WTC11 (cell line): ENCODE data around the gene CLSTN2. TPM values are rescaled to one million over a fixed set of nuclear protein-coding genes. Genes with fewer than 3 reads are reported as not detected.

Source experiments
- ATAC-seq: fragments of 200-7000 bp; cut with Tn5 transposase; 2 replicates; pipeline ENCODE4 v1.10.0; 2021; ENCODE audit warnings: mild to moderate bottlenecking, moderate library complexity
- CTCF ChIA-PET: fragments of 300-600 bp; sonication (Branson Sonifier 250); formaldehyde crosslinking; loops from one replicate; lab custom pipeline; 2021; ENCODE audit warnings: antibody characterized with exemption; lab: Charles Lee
- POLR2A ChIA-PET: fragments of 350-600 bp; sonication (Branson Sonifier 250); formaldehyde crosslinking; loops from one replicate; lab custom pipeline; 2021; ENCODE audit warnings: antibody characterized with exemption; lab: Charles Lee
- DNase-seq: peaks from one replicate; pipeline ENCODE4 v3.0.0; 2021; ENCODE audit warnings: low spot score
- H3K27ac Mint-ChIP-seq: 2 replicates; pipeline ENCODE4 v1.8.0; 2021; ENCODE audit warnings: mixed read lengths
- H3K27me3 Mint-ChIP-seq: 2 replicates; pipeline ENCODE4 v1.8.0; 2021; ENCODE audit warnings: low read depth, mild to moderate bottlenecking, moderate library complexity, mixed read lengths
- H3K36me3 Mint-ChIP-seq: 2 replicates; pipeline ENCODE4 v1.8.0; 2021; ENCODE audit warnings: mixed read lengths
- H3K4me1 Mint-ChIP-seq: 2 replicates; pipeline ENCODE4 v1.8.0; 2022; ENCODE audit warnings: mixed read lengths
- H3K4me3 Mint-ChIP-seq: 2 replicates; pipeline ENCODE4 v1.8.0; 2021; ENCODE audit warnings: mild to moderate bottlenecking, moderate library complexity, mixed read lengths
- H3K9me3 Mint-ChIP-seq: 2 replicates; pipeline ENCODE4 v1.8.0; 2021; ENCODE audit warnings: mixed read lengths
- CBFB ChIP-seq: sonication (generic); formaldehyde crosslinking; IDR thresholded peaks from 2 replicates; pipeline ENCODE4 v1.8.1; 2022; ENCODE audit warnings: mild to moderate bottlenecking, low read depth, missing genetic modification reagents
- ESRRA ChIP-seq: sonication (generic); formaldehyde crosslinking; IDR thresholded peaks from 2 replicates; pipeline ENCODE4 v1.8.1; 2022; ENCODE audit warnings: mild to moderate bottlenecking, missing genetic modification reagents, borderline replicate concordance
- FOXK1 ChIP-seq: sonication (generic); formaldehyde crosslinking; IDR thresholded peaks from 2 replicates; pipeline ENCODE4 v1.8.0; 2022; ENCODE audit warnings: mild to moderate bottlenecking, moderate library complexity, missing genetic modification reagents
- GABPB1 ChIP-seq: sonication (generic); formaldehyde crosslinking; IDR thresholded peaks from 2 replicates; pipeline ENCODE4 v1.8.1; 2023; ENCODE audit warnings: mild to moderate bottlenecking, missing genetic modification reagents
- KAT7 ChIP-seq: sonication (generic); formaldehyde crosslinking; IDR thresholded peaks from 2 replicates; pipeline ENCODE4 v1.8.1; 2023; ENCODE audit warnings: missing genetic modification reagents, mild to moderate bottlenecking, borderline replicate concordance
- NFYB ChIP-seq: sonication (generic); formaldehyde crosslinking; conservative IDR thresholded peaks from 2 replicates; pipeline ENCODE4 v1.8.0; 2022; ENCODE audit warnings: low read depth, missing genetic modification reagents
- NR3C1 ChIP-seq: sonication (generic); formaldehyde crosslinking; conservative IDR thresholded peaks from 2 replicates; pipeline ENCODE4 v1.8.1; 2023; ENCODE audit warnings: low read depth, mild to moderate bottlenecking, missing genetic modification reagents
- SMAD3 ChIP-seq: sonication (generic); formaldehyde crosslinking; IDR thresholded peaks from 2 replicates; pipeline ENCODE4 v1.8.0; 2022; ENCODE audit warnings: missing genetic modification reagents, mild to moderate bottlenecking, borderline replicate concordance
- SMAD4 ChIP-seq: sonication (generic); formaldehyde crosslinking; IDR thresholded peaks from 2 replicates; pipeline ENCODE4 v1.8.0; 2022; ENCODE audit warnings: mild to moderate bottlenecking, missing genetic modification reagents
- TEAD4 ChIP-seq: sonication (generic); formaldehyde crosslinking; IDR thresholded peaks from 2 replicates; pipeline ENCODE4 v1.8.0; 2022; ENCODE audit warnings: mild to moderate bottlenecking, missing genetic modification reagents
- TP53 ChIP-seq: sonication (generic); formaldehyde crosslinking; IDR thresholded peaks from 2 replicates; pipeline ENCODE4 v1.8.1; 2023; ENCODE audit warnings: mild to moderate bottlenecking, missing genetic modification reagents
- ZNF396 ChIP-seq: fragments of 250-450 bp; sonication (Bioruptor Pico); IDR thresholded peaks from 2 replicates; pipeline ENCODE4 v1.8.0; 2021; ENCODE audit warnings: mild to moderate bottlenecking, moderate library complexity, borderline replicate concordance
- ZNF416 ChIP-seq: fragments of 250-450 bp; sonication (Bioruptor Pico); IDR thresholded peaks from 2 replicates; pipeline ENCODE4 v1.9.0; 2021; ENCODE audit warnings: mild to moderate bottlenecking, inconsistent platforms
- total RNA-seq: library from RNA; stranded (reverse); gene quantifications from 3 replicates; pipeline ENCODE4 v1.2.3, GENCODE V29; 2021
- TF ChIP-seq, protein P1 (sequence below): sonication (generic); formaldehyde crosslinking; IDR thresholded peaks from 2 replicates; pipeline ENCODE4 v1.8.1; 2023; ENCODE audit warnings: mild to moderate bottlenecking, missing genetic modification reagents, moderate library complexity
- TF ChIP-seq, protein P2 (sequence below): sonication (generic); formaldehyde crosslinking; IDR thresholded peaks from 2 replicates; pipeline ENCODE4 v1.8.1; 2022; ENCODE audit warnings: mild to moderate bottlenecking, moderate library complexity, missing genetic modification reagents
- TF ChIP-seq, protein P3 (sequence below): sonication (generic); formaldehyde crosslinking; IDR thresholded peaks from 2 replicates; pipeline ENCODE4 v1.8.0; 2022; ENCODE audit warnings: missing genetic modification reagents
- TF ChIP-seq, protein P4 (sequence below): sonication (generic); formaldehyde crosslinking; IDR thresholded peaks from 2 replicates; pipeline ENCODE4 v1.8.1; 2023; ENCODE audit warnings: mild to moderate bottlenecking, missing genetic modification reagents, moderate library complexity
- TF ChIP-seq, protein P5 (sequence below): sonication (generic); formaldehyde crosslinking; IDR thresholded peaks from 2 replicates; pipeline ENCODE4 v1.8.1; 2022; ENCODE audit warnings: low read depth, mild to moderate bottlenecking, moderate library complexity, missing genetic modification reagents, borderline replicate concordance

CLSTN2 gene
- total RNA-seq, 1 experiment from 2014 or later = 0.35 TPM

DNA sequence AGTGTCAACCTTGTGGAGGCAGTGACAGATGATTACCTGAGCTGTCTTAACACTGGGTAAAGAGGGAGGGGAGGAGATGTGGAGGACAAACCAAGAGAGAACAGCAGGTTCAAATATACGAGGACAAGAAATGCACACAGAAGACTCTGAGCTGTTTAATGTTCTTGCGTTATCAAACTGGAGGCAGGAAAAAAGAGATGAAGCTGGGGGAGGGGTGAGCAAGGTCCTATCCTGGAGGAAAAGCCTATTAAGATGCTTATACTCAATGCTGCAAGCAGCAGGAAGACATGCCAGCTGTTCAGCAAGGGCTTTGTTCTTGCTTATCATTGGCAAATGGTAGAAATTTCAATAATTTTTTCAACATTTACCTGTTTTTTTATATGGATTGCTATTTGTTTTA, 397.1 kb downstream of the CLSTN2 start (continued):
- TF ChIP-seq, protein P1, sequence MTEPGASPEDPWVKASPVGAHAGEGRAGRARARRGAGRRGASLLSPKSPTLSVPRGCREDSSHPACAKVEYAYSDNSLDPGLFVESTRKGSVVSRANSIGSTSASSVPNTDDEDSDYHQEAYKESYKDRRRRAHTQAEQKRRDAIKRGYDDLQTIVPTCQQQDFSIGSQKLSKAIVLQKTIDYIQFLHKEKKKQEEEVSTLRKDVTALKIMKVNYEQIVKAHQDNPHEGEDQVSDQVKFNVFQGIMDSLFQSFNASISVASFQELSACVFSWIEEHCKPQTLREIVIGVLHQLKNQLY (CRISPR knock-in tag) = no peak
- TF ChIP-seq ESRRA (CRISPR knock-in tag) = no peak
- no peak for TF ChIP-seq GABPB1
- TF ChIP-seq, protein P2, sequence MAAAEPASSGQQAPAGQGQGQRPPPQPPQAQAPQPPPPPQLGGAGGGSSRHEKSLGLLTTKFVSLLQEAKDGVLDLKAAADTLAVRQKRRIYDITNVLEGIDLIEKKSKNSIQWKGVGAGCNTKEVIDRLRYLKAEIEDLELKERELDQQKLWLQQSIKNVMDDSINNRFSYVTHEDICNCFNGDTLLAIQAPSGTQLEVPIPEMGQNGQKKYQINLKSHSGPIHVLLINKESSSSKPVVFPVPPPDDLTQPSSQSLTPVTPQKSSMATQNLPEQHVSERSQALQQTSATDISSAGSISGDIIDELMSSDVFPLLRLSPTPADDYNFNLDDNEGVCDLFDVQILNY (CRISPR knock-in tag) = no peak
- no peak for TF ChIP-seq ZNF396 (CRISPR knock-in tag)
- TF ChIP-seq TP53 (CRISPR knock-in tag) = no peak
- TF ChIP-seq SMAD4 = no peak

DNA sequence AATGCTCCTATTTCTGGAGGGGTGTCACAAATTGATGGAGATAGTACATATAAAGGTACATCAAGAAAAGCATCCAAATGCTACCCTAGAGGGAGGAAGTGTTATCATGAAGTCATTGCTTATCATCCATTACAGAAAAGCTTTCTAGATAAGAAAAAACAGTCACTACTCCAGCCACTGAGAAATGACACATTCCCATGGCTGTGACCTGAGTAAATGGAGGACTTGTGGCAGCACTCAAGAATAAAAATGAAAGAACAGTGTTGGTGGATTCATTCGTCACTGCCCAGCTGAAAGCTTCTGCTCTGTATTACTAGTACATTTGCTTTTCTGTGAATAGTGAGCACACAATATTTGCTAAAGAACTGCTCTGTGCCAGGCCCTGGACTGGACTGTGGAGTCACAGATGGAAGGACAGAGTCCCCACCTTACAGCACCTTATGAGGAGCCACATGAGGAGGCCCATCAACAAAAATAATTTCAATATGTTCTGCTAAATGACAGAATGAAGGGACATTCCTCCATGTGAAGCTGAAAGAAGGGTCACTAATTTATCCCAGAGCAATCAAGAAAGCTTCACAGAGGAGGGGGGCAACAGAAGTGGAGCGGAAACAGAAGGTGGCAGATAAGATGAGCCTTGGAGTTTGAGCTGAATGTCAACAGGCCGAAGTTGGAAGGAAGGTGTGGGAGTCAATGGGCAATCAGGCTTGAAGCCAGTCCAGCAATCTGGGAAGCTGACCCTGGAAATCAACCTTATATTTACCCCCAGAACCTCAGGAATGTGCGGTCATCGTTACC, 399.3 kb downstream of the CLSTN2 start:
- TF ChIP-seq, protein P3, sequence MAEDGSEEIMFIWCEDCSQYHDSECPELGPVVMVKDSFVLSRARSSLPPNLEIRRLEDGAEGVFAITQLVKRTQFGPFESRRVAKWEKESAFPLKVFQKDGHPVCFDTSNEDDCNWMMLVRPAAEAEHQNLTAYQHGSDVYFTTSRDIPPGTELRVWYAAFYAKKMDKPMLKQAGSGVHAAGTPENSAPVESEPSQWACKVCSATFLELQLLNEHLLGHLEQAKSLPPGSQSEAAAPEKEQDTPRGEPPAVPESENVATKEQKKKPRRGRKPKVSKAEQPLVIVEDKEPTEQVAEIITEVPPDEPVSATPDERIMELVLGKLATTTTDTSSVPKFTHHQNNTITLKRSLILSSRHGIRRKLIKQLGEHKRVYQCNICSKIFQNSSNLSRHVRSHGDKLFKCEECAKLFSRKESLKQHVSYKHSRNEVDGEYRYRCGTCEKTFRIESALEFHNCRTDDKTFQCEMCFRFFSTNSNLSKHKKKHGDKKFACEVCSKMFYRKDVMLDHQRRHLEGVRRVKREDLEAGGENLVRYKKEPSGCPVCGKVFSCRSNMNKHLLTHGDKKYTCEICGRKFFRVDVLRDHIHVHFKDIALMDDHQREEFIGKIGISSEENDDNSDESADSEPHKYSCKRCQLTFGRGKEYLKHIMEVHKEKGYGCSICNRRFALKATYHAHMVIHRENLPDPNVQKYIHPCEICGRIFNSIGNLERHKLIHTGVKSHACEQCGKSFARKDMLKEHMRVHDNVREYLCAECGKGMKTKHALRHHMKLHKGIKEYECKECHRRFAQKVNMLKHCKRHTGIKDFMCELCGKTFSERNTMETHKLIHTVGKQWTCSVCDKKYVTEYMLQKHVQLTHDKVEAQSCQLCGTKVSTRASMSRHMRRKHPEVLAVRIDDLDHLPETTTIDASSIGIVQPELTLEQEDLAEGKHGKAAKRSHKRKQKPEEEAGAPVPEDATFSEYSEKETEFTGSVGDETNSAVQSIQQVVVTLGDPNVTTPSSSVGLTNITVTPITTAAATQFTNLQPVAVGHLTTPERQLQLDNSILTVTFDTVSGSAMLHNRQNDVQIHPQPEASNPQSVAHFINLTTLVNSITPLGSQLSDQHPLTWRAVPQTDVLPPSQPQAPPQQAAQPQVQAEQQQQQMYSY (CRISPR knock-in tag) = no peak
- no peak for TF ChIP-seq NR3C1
- TF ChIP-seq ZNF416 (CRISPR knock-in tag) = no peak
- TF ChIP-seq CBFB (CRISPR knock-in tag) = no peak
- TF ChIP-seq, protein P4, sequence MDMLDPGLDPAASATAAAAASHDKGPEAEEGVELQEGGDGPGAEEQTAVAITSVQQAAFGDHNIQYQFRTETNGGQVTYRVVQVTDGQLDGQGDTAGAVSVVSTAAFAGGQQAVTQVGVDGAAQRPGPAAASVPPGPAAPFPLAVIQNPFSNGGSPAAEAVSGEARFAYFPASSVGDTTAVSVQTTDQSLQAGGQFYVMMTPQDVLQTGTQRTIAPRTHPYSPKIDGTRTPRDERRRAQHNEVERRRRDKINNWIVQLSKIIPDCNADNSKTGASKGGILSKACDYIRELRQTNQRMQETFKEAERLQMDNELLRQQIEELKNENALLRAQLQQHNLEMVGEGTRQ (CRISPR knock-in tag) = no peak
- TF ChIP-seq TEAD4 (CRISPR knock-in tag) = no peak
- no peak for TF ChIP-seq ESRRA (CRISPR knock-in tag)
- TF ChIP-seq NFYB (CRISPR knock-in tag) = no peak
- TF ChIP-seq FOXK1 = no peak
- TF ChIP-seq SMAD4 = no peak
- no peak for TF ChIP-seq KAT7 (CRISPR knock-in tag)
- no peak for TF ChIP-seq SMAD3 (CRISPR knock-in tag)
- TF ChIP-seq, protein P5, sequence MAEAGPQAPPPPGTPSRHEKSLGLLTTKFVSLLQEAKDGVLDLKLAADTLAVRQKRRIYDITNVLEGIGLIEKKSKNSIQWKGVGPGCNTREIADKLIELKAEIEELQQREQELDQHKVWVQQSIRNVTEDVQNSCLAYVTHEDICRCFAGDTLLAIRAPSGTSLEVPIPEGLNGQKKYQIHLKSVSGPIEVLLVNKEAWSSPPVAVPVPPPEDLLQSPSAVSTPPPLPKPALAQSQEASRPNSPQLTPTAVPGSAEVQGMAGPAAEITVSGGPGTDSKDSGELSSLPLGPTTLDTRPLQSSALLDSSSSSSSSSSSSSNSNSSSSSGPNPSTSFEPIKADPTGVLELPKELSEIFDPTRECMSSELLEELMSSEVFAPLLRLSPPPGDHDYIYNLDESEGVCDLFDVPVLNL (CRISPR knock-in tag) = no peak
- H3K27ac Mint-ChIP-seq = no peak overlapping the region
- CTCF ChIA-PET = no interaction called here
- H3K4me1 Mint-ChIP-seq = peaks cover 22% of the 10 kb centered on the region
- no peak for DNase-seq
- no peak for ATAC-seq
- no peak overlapping the region for H3K4me3 Mint-ChIP-seq
- POLR2A ChIA-PET = no interaction called here
- peaks cover 5% of the 10 kb centered on the region for H3K9me3 Mint-ChIP-seq
- H3K27me3 Mint-ChIP-seq = peaks cover 11% of the 10 kb centered on the region
- H3K36me3 Mint-ChIP-seq = no peaks in the 10 kb centered on the region
